NCI-H128 (cell line): ENCODE measurements around the gene PDCL3.

Experiments used
- DNase-seq: peaks from one replicate; lab custom pipeline; 2025; ENCODE audit not compliant: unreplicated experiment; lab: John Stamatoyannopoulos, UW

PDCL3 gene

DNA sequence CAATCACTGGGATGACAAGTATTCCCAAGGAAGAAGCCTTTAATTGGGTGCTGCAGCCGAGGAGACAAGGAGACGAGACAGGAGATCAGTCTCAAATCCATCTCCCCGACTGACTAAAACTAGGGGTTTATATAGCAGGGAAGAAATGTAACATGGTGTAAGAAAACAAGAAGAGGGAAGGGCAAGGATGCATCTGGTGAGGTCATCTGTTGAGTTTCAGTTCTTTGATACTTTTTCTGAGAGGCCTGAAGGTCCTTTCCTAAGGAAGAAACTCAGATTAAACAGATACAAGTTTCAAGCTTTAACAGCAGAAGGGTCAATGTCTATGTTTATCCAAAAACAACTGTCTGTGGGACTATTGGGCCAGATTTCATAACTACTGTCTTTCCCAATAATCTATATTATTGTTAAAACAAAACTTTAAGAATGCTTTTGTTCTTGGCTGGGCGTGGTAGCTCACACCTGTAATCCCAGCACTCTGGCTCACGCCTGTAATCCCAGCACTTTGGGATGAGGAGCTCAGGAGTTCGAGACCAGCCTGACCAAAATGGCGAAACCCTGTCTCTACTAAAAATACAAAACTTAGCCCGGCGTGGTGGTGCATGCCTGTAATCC, 2.5 kb upstream of the PDCL3 start:
- no peak for DNase-seq

DNA sequence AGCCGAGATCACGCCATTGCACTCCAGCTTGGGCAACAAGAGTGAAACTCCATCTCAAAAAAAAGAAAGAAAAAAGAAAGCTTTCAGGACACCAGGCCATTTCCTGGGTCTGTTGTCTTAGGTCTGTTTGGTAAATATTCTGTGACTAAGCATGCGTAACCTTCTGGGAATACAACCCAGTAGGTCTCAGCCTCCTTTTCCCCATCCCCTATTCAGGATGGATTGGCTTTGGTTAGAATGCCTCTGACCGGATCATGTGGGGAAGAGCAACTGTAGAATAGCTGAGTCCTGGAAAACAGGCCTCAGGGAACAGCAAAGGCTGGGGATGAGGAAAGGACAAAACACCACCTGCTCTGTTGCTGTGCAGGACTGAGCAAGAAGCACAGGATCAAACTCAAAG, 1.6 kb upstream of the PDCL3 start:
- no peak for DNase-seq

DNA sequence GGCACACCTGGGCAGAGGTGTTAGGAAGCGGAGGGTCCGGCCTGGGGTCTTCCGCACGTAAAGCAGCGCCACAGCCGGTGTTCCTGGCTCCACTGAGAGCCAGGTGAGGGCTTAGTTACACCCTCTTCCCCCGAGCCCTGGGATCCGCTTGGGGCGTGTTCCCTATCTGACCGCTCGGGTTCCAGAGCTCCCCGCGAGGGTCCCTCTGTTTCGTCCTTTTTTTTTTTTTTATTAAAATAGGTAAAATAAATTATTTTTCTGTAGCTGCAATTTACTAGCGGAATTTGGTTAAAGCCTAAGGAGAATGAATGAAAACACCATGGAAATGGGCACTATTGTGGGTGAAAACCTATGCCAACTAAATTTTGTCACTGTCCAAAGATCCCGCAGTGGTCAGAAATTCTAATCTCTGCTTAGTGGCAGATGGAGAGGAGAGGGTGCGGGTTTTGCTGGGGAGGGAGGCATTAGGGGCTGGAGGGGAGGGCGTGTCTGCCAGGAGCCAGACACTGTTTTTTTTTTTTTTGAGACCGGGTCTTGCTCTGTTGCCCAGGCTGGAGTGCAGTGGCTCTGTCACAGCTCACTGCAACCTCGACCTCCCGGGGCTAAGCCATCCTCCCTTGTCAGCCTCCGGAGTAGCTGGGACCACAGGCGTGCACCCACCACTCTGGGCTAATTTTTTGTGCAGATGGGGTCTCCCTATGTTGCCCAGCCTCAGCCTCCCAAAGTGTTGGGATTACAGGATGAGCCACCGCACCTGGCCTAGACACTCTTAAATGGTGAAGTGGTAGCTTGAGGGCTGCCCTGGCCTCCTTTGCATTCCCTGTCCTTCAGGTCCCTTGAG, 834 bp downstream of the PDCL3 start:
- no peak for DNase-seq

DNA sequence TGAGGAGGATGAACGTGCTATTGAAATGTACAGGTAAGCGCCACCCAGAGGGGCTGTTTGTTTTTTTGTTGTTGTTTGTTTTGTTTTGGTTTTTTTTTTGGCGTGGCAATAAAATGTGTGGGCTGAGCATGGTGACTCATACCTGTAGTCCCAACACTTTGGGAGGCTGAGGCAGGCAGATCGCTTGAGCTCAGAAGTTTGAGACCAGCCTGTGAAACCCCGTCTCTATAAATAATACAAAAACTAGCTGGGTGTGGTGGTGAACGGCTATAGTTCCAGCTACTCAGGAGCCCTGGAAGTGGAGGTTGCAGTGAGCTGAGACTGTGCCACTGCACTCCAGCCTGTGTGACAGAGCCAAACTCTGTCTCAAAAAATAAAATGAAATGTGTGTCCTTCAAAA, 6.2 kb downstream of the PDCL3 start:
- no peak for DNase-seq

DNA sequence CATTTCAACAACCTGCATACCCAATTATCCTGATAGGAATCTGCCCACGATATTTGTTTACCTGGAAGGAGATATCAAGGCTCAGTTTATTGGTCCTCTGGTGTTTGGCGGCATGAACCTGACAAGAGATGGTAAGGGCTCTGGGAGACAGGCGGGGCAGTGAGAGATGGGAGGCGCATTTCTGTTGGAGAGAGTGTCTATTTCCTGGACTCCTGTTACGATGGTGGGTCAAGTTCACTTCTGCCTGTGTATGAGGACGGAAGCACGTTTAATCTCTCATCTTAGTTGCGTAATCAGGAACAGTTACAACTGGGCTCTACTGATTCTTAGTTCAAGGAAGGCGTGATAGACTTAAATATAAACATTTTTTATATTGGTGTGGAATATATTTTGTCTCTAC, 8.9 kb downstream of the PDCL3 start:
- DNase-seq: no peak

DNA sequence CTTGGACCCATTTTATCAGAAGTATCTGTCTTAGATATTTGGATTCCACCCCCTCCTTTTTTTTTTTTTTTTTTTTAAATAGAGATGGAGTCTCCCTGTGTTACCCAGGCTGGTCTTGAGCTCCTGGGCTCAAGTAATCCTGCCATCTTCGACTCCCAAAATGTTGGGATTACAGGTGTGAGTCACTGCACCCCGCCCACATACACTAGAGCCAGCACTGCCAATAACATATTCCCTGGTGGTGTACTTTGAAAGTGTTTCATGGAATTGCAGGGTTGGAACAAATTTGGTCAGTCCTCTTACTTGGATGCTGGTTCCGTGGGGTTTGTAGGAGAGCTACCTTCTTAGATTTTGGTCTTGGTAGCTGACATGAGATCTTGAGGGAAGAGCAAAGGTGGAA, 15.0 kb downstream of the PDCL3 start:
- DNase-seq: no peak

DNA sequence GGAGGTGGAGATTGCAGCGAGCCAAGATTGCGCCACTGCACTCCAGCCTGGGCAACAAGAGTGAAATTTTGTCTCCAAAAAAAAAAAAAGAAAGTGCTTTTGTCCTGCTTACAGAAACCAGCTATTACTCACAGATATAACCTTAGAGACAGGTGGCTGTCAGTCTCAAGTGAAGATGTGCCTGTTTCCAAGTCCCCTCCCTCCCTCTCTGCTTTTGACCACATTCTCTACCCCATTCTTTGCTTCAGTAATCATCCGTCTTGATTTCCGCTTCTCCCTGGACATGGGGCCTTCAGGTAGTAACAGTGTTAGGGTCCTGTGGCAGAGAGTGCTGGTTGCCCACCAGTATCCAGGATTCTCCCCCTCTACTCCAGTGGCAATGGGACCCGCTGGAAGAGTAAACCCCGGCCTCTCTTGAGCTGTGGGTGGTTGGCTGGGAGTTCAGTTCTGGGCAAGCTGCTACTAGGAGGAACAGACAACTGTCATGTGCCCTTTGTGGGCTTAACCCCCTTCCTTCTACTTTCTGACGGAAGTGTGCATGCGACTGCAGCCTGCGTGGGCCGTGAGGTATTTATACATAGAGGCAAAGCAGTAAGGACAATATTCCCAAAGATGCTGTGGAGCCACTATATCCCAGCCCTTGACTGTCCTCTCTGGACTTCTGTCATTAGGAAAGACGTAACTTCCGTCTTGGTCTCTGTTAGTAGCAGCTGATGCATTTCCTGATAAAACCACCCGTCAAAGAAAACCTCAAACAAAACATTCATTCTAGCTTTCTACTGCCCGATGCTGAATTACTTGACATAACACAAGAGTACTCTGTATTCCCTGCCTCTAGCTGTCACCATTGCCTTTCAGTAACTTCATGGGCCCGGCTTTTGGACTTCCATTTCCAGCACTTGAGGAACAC, 17.8 kb downstream of the PDCL3 start:
- DNase-seq: no peak

DNA sequence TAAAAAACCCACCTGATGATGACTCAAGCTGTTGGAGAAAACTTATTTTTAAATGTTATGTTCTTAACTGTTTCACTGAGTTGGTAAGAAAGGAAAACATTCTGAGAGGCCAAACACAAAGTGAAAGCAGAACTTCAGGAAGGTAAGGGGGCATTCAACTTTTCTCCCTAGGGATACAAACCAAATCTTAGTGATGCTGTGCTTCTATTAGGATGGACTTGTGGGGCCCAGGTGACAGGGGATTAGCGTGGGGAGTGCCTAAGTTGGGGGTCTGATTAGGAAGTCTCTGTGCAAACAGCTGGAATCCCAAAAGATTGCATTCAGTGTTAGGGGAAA, 18.5 kb downstream of the PDCL3 start:
- no peak for DNase-seq

DNA sequence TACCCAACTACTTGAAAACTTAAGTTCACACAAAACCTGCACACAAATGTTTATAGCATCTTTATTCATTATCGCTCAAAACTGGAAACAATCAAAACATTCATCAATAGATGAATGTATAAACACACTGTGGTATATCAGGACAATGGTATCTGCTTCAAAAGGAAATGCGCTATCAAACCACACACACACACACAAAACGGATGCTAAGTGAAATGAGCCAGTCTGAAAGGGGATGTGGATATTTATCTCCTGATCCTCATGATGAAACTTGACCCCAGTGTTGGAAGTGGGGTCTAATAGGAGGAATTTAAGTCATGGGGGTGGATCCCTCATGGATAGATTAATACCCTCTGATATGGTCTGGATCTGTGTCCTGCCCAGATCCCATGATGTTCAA, 22.0 kb downstream of the PDCL3 start:
- no peak for DNase-seq

DNA sequence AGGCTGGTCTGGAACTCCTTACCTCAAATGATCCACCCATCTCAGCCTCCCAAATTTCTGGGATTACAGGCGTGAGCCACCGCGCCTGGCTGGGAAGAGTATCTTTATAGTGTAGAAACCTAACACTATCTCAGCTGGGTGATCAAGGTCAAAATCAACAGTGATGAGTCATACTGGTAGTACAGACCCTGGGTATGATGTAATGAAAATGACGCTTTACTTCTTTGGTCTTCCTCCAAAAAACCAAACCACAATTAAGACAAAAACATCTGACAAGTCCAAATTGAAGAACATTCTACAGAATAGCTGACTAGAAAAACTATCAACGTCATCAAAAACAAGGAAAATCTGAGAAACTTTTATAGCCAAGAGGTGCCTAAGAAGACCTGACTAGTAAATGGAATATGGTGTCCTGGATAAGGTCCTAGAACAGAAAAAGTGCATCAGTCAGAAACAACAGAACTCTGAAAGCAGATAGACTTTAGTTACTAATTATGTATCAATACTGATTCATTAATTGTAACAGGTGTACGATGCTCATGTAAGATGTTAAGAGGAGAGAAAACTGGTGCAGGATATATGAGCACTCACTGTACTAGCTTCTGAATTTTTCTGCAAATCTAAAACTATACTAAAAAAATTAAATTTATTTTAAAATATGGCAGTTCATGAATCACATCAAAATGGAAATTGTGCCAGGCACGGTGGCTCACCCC, 25.4 kb downstream of the PDCL3 start:
- no peak for DNase-seq

DNA sequence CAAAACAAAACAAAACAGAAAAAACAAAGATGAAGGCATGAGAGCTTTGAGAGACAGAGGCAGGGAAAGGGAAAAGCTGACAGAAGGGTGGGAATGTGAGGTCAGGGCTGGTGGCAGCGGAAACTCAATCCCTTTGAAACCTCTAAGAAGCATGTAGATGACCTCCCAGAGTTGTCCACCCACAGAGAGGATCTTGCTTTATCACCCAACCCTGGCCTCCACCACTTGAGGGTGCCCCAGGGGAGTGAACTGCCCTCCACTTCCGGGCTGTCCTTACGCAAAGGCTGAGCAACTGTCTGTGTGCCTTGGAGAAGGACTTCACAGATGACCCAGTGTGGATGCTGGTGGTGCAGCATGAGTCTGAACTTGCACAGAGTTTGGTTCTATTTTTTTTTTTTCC, 26.7 kb downstream of the PDCL3 start:
- no peak for DNase-seq

DNA sequence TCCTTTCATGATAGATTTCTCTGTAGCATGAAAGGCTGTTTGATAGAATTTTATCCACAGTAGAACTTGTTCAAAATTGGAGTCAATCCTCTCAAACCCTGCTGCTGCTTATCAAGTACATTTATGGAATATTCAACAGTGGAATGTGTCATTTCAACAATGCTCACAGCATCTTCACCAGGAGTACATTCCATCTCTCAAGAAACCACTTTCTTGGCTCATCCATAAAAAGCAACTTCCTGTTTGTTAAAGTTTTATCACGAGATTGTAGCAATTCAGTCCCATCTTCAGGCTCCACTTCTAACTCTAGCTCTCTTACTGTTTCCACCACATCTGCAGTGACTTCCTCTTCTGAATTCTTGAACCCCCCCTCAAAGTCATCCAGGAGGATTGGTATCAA, 29.4 kb downstream of the PDCL3 start:
- DNase-seq: no peak

DNA sequence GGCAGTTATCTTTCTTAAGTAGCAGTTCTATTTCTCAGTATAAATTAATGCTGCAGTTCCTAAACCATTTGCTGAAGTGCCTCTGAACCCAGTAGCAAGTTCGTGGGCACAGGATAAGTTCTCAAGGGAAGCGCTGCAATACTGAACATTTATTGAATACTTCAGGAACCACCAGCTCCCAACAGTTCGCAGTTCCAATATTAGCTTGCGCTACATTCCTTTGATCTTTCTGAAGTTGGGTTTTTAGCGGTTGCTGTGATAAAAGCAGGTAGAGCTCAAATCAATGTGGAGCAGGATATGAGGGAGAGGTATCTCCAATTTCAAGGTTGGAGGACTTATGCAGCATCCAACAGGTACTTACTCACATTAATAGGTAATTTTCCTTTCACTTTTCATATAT, 33.7 kb downstream of the PDCL3 start:
- no peak for DNase-seq

DNA sequence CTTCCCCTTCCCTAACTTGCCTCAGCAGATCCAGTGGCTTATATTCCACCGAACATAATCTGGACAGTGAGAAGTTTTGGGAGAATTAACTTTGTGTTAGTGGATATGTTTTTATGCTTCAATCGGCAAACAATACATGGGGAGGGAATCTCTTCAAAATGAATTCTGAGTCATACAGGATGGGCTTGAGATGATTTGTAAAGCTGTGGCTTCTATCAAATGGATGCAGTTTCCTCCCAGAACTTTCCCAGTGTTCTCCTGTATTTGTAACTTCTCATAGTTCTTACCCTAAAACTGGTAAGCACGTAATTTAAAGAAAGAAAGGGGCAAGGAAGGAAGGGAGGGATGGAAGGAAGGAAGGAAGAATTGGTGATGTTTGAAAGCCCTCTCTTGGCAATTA, 36.8 kb downstream of the PDCL3 start:
- no peak for DNase-seq

DNA sequence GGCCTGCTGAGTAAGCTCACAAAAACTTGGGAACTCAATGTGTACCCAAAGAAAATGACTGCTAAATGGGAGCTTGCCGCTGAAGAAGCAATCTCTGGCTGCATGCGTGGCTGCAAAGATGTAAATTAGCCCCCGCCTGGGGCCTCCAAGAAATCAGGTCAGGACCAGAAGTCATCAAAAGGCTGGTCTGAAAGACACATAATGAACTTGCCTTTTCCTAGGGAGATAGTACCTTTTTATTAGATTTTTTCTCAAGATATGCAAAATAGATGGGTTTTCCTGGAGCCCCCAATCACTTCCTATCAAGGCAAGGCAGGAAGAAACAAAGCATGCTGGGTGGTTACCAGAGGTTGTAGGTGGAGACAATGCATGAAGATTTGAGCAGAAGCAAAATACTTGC, 38.9 kb downstream of the PDCL3 start:
- DNase-seq: no peak

DNA sequence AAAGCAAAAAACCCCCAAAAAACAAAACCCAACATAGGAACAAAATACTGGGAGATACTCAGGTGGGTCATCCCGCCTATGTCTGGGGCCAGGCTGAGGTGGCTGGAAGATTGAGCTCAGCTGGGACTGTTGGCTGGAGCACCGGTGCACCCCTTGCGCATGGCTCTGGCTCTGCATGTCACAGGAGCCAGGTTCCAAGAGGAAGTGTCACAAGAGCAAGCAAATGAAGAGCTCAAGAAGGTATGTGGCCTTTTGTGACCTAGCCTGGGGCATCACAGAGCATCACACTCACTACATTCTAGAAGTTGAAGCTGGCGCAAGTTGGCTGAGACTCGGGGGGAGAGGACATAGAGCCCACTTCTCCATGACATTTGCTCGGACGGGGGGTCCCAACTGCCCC, 40.6 kb downstream of the PDCL3 start:
- no peak for DNase-seq

DNA sequence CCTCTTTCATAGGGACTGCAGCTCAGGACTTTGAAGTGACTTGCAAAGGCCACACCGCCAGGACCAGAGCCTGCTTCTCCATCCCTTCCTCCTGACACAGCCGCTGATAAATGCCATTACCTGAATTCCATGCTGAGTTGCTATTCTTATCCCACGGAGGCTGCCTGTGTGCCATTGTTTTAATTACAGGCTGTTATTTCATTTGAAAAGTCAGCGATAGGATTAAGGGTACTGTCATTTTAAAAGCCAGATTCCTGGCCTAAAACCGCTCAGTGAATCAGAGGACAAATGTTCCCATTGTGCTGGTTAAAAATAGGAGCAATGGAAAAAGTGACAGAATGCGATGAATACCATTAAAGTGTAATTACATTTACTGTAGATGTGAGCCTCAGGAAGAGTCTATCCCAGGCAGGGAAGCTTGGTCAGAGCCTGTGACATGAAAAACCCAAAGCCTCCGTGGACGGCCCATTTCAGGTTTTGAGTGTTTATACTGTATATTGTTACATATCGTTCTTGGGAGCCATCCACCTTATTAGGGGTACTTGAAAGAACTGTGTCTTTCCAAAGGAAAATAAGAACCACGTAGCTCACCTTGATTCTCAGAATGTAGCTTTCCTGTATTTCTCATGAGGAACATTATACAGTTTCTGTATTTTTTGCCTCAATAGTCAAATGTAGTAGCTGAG, 41.3 kb downstream of the PDCL3 start:
- DNase-seq: no peak

DNA sequence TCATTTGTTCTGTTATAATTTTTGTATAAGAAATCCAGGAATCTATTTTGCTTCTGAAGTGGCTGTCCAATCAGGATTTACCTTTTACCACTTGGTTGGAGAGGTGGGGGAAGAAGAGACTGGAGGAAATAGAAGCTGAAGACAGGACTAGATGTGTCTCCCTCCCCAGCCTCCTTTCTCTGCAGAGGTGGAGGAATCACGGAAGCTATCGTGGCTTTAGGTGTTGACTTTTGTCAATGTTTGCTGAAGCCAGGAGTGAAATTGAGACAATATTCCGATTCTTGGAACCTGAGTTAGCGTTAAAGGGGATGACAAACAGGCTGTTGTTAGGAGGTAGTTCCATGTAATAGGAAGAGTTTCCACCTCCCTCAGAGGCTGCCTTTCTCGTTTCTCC, 43.5 kb downstream of the PDCL3 start:
- DNase-seq: no peak

DNA sequence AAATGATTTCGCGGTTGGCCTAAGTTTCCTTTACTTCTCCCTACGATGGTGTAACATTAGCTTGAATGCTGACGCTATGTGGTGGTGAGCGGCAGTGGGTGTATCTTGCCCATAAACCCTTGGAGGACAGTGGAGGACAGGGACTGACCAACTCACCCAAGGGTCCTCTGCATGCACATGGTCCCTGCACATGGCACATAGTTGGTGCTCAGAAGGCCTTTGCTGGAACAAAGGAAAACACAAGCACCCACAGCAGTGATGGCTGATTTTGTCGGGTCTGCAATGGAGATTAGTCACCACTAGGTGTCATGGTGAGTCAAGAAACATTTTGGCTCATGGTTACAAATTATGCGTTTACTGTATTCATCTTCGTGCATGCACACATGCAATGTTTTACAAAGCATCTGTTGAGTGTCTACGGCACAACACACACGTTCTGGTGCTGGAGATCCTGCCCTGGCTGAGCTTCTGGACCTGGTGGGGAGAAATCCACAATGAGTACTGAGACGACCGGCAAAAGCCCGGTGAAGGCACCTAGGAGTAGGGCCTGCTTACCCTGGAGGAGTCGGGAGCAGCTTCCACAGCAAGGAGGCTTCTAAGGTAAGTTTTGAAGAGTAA, 44.0 kb downstream of the PDCL3 start:
- DNase-seq: no peak

DNA sequence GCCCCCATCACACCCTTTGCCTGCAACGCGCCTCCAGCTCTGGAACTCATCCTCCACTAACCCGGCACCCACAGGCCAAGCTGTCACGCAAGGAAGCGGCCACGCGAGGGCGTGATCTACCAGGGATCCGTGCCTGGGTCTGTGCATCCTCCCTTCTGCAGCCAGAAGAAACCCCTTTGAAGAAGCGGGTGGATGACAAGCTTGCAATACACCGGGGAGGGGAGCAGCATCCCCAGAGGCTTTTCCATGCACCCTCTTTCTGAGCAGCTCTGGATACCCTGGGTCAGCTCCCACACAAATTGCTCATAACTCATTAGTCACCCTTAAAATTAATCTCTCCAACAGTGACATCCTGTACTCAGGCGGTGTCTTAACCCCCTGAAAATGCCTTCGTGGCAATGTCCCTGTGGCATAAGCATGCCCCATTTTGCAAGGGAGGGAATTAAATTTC, 47.6 kb downstream of the PDCL3 start:
- DNase-seq: no peak
